GM21619 (cell line): ENCODE results near the gene DNAI1.
"Not testable (repeated sequence)": the region's sequence is repeated elsewhere in the genome, so short reads cannot be mapped to it uniquely, and the experiment has no call there.

Source experiments
- ATAC-seq: cut with Tn5 transposase; IDR thresholded peaks from one replicate; pipeline ENCODE4 v1.9.1; 2021; ENCODE audit not compliant: unreplicated experiment

The DNAI1 gene

GRCh38 chr9:34458013-34458958 lies at the start of gene DNAI1, which contains the start of gene FAM219A:
Gene DNAI1, plus strand, starts transcription at chr9:34458805. Its CDS starts 201 bp downstream, at chr9:34459006.
Gene FAM219A, minus strand, starts transcription at chr9:34458570. Its CDS starts 307 bp downstream, at chr9:34458263.
- peak; percentile 98 for ATAC-seq

- ATAC-seq: no peak
Measured at GRCh38 chr9:34409154-34409553, 49.5 kb upstream of the DNAI1 start.

- ATAC-seq: no peak
Measured at GRCh38 chr9:34412336-34412735, 46.3 kb upstream of the DNAI1 start.

- ATAC-seq: no peak
Measured at GRCh38 chr9:34413231-34413852, 45.3 kb upstream of the DNAI1 start.

GRCh38 chr9:34417734-34418133 lies 40.9 kb upstream of the DNAI1 start:
- no peak for ATAC-seq

- no peak for ATAC-seq
Measured at GRCh38 chr9:34419716-34420504, 38.7 kb upstream of the DNAI1 start.

GRCh38 chr9:34426347-34427074 lies 32.1 kb upstream of the DNAI1 start:
- ATAC-seq: no peak

GRCh38 chr9:34428325-34428958 lies 30.2 kb upstream of the DNAI1 start:
- ATAC-seq: no peak

- ATAC-seq: no peak
Measured at GRCh38 chr9:34430843-34431437, 27.7 kb upstream of the DNAI1 start.

- no peak for ATAC-seq
Measured at GRCh38 chr9:34431667-34432066, 26.9 kb upstream of the DNAI1 start.

GRCh38 chr9:34437006-34437925 lies 21.3 kb upstream of the DNAI1 start:
- ATAC-seq: no peak

- ATAC-seq: not testable (repeated sequence)
Measured at GRCh38 chr9:34437926-34438307, 20.7 kb upstream of the DNAI1 start.

GRCh38 chr9:34438465-34438864 lies 20.1 kb upstream of the DNAI1 start:
- not testable (repeated sequence) for ATAC-seq

GRCh38 chr9:34440017-34440416 lies 18.6 kb upstream of the DNAI1 start:
- no peak for ATAC-seq

GRCh38 chr9:34442770-34443169 lies 15.8 kb upstream of the DNAI1 start:
- no peak for ATAC-seq

- no peak for ATAC-seq
Measured at GRCh38 chr9:34443533-34443932, 15.1 kb upstream of the DNAI1 start.

- ATAC-seq: no peak
Measured at GRCh38 chr9:34443976-34444375, 14.6 kb upstream of the DNAI1 start.

GRCh38 chr9:34446468-34446891 lies 12.1 kb upstream of the DNAI1 start:
- no peak for ATAC-seq

GRCh38 chr9:34446951-34447350 lies 11.7 kb upstream of the DNAI1 start:
- ATAC-seq: no peak
